NCI-H524 treated with DMSO at 0.1 percent for 48 hours (cell line): ENCODE results near the gene MTMR11.
A peak's percentile ranks its signal among the peaks of the same experiment; 100 is the strongest.
"Not testable (repeated sequence)": the region's sequence is repeated elsewhere in the genome, so short reads cannot be mapped to it uniquely, and the experiment has no call there.

Source experiments
- DNase-seq: peaks from one replicate; lab custom pipeline; 2025; lab: John Stamatoyannopoulos, UW

The MTMR11 gene

GRCh38 chr1:149899460-149900284 is 37.0 kb downstream of the MTMR11 start, which contains the start of gene BOLA1:
Gene BOLA1 (plus strand): TSS chr1:149899568. CDS start chr1:149900060, 492 bp downstream.
- peak; percentile 16 for DNase-seq

- no peak for DNase-seq
These were observed 40.1 kb downstream of the MTMR11 start for GRCh38 chr1:149896575-149896974.

- DNase-seq: no peak
These were observed 47.7 kb downstream of the MTMR11 start for GRCh38 chr1:149888999-149889289.

DNA sequence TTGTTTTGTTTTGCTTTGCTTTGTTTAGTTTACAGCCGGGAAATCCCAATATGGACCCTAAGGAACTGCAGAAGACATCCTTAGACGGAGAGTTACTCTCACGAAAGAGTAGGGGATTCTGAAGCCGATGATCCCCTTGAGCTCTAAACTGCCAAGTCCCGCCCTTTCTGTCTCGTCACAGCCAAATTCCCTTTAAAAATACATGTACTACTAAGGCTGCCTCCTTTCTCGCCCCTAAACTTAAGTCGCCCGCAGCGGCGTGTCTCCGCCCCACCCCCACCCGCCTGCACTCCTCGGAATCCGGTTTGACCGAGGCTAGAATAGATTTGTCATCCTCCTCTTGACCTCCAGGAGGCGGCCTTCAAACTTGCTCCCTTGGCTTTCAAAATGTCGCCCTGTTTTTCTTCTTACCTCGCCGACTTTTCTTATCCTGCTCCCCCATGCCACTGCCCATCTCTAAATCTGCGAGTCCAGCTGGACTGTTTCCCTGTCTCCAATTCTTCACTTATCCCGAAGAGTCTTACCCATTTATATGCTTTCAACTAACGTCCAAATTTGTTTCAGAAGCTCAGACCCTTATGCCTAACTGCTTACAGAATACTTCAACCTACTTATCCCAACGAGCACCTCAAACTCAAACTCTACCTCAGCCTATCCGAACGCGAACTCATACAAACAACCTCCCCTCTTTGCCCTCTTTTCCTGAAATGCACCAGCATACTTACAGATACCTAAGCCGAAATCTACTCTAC is 48.3 kb downstream of the MTMR11 start:
- peak; percentile 61 for DNase-seq

- peak; percentile 94 for DNase-seq
These were observed 49.0 kb downstream of the MTMR11 start for GRCh38 chr1:149887456-149888246.

- DNase-seq: not testable (repeated sequence)
These were observed 49.6 kb downstream of the MTMR11 start for GRCh38 chr1:149887196-149887455.

GRCh38 chr1:149886396-149887195 is 50.1 kb downstream of the MTMR11 start:
- peak; percentile 94 for DNase-seq

- DNase-seq: not testable (repeated sequence)
These were observed 50.6 kb downstream of the MTMR11 start for GRCh38 chr1:149886121-149886395.

- DNase-seq: peak; percentile 53
These were observed 51.1 kb downstream of the MTMR11 start for GRCh38 chr1:149885339-149886120.

DNA sequence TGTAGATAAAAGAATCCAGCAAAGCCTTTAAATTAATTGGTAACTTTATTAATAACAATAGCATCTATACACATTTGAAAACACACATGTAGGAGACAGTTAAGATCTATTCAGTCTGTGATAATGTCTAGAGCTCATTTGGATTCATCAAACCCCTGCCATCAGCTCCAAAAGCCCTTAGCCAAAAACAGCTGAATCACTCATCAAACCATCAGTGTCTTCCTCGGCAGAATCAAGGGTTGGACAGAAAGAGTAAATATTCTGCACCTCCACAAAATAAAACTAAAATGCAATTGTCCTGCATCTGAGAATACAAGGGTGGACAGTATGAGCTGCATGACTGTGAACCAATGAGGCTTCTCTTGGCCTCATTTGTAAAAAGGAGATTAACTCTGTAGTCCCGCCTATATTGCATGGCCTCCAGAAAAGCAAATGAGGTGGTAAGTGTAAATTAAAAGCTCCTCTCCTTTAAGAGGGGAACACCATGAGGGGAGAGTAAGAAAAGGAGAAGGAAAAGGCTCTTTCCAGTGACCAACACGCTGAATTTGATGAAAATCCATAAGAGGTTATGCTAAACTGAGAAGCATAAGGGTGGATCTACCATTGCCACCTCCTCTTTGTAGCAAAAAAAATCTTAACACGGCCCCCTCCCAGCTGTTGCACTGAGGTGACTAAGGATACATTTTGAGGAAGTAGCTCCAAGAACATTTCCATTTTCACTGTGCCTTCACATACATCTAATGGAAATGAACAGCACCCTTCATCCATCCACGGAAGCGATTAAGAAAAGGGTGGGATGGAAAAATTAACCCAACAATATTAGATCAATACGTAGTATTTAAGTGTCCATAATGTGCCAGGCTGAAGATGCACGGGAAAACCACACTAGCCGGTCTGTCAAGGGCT is 52.0 kb downstream of the MTMR11 start:
- DNase-seq: peak; percentile 34

GRCh38 chr1:149883598-149884247 is 53.0 kb downstream of the MTMR11 start:
- DNase-seq: no peak

- no peak for DNase-seq
These were observed 54.8 kb downstream of the MTMR11 start for GRCh38 chr1:149881876-149882275.

DNA sequence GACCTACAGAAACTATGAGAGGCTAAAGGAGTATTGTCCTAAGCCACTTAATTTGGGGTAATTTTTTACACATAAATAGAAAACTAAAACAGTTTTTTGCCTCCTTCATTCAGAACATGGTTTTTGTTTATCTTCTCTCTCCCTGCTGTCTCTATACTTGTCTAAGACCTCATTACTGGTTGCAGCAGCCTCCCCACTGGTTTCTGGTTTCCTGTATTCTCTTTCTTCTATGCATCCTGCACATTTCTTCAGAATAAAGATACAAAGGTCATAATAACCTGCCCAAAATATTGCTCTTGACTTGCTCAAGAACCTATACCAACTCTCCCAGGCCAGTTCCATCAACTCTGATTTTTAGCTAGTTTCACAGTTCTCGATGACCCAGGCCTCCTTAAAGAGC is 57.1 kb downstream of the MTMR11 start:
- DNase-seq: no peak
